Stimulated activated CD8-positive, alpha-beta memory T cell treated with anti-CD3 and anti-CD28 coated beads, Interleukin-4, amount 100 ng/mL, for 24 hours (primary cell): ENCODE results near the gene ABHD8.

Experiments used
- DNase-seq: peaks from one replicate; pipeline ENCODE4 v3.0.0-alpha.2; 2020; ENCODE audit warnings: low read depth

The ABHD8 gene

GRCh38 chr19:17266026-17266425 lies 37.2 kb downstream of the ABHD8 start:
- DNase-seq, result no peak

- DNase-seq, result no peak
Observed at GRCh38 chr19:17264641-17264979, 38.6 kb downstream of the ABHD8 start, which contains the start of gene USHBP1. Gene USHBP1 (minus strand): TSS chr19:17264745. CDS start chr19:17264299, 446 bp downstream.

- no peak for DNase-seq
Observed at GRCh38 chr19:17263712-17264640, 39.2 kb downstream of the ABHD8 start.

GRCh38 chr19:17262557-17262956 lies 40.7 kb downstream of the ABHD8 start:
- DNase-seq, result no peak

GRCh38 chr19:17260842-17261325 lies 42.3 kb downstream of the ABHD8 start:
- DNase-seq, result peak; percentile 81

- DNase-seq, result no peak
Observed at GRCh38 chr19:17259934-17260333, 43.3 kb downstream of the ABHD8 start.

- no peak for DNase-seq
Observed at GRCh38 chr19:17259118-17259780, 44.0 kb downstream of the ABHD8 start.

- no peak for DNase-seq
Observed at GRCh38 chr19:17256130-17256529, 47.1 kb downstream of the ABHD8 start.

GRCh38 chr19:17255150-17255621 lies 48.0 kb downstream of the ABHD8 start:
- DNase-seq, result no peak

GRCh38 chr19:17254636-17255035 lies 48.6 kb downstream of the ABHD8 start:
- DNase-seq, result no peak

- DNase-seq, result no peak
Observed at GRCh38 chr19:17249887-17250548, 53.2 kb downstream of the ABHD8 start.

GRCh38 chr19:17248011-17248776 lies 55.0 kb downstream of the ABHD8 start:
- DNase-seq, result no peak

- no peak for DNase-seq
Observed at GRCh38 chr19:17246681-17247425, 56.4 kb downstream of the ABHD8 start.

- no peak for DNase-seq
Observed at GRCh38 chr19:17245535-17245984, 57.7 kb downstream of the ABHD8 start, which contains the start of gene NR2F6. Gene NR2F6 (minus strand): TSS chr19:17245919. CDS start chr19:17245220, 699 bp downstream.

- DNase-seq, result no peak
Observed at GRCh38 chr19:17244618-17245534, 58.3 kb downstream of the ABHD8 start.

- no peak for DNase-seq
Observed at GRCh38 chr19:17243830-17244617, 59.2 kb downstream of the ABHD8 start.

- no peak for DNase-seq
Observed at GRCh38 chr19:17243211-17243829, 59.9 kb downstream of the ABHD8 start.
